A549 (cell line): Measurements from ENCODE around the gene CCDC127. TPM values are rescaled to one million over a fixed set of nuclear protein-coding genes. Genes with fewer than 3 reads are reported as not detected.
"Not testable (repeated sequence)": the region's sequence is repeated elsewhere in the genome, so short reads cannot be mapped to it uniquely, and the experiment has no call there.

Source experiments
- ATAC-seq, 2 experiments: fragments of 200-7000 bp in 1 of 2; fragments of >200 bp in 1 of 2; cut with Nextera tagmentation in 1 of 2; cut with Tn5 transposase in 1 of 2; 3 replicates each; pipeline versions ENCODE4 v1.8.0 to v1.9.1; 2018 to 2020; ENCODE audit warnings: mild to moderate bottlenecking in 1 of 2, moderate library complexity in 1 of 2
- CTCF ChIA-PET: fragments of 300-600 bp; sonication (Branson Sonifier 250); formaldehyde crosslinking; extraction: SDS; loops from one replicate; lab custom pipeline; 2021; ENCODE audit warnings: antibody characterized with exemption, inconsistent platforms; lab: Yijun Ruan, JAX
- POLR2A ChIA-PET: fragments of 350-600 bp; formaldehyde crosslinking; extraction: SDS; loops from one replicate; lab custom pipeline; 2021; ENCODE audit warnings: antibody characterized with exemption, inconsistent platforms; lab: Yijun Ruan, JAX
- DNase-seq, 2 experiments: peaks; one replicate each; pipeline versions ENCODE4 v3.0.0 to v3.0.0-alpha.2; 2011 to 2016; ENCODE audit warnings: low read depth in 1 of 2, low spot score in 1 of 2
- FAIRE-seq: peaks from 2 replicates; lab custom pipeline; 2011; peaks lifted over from hg19 to GRCh38; lab: Jason Lieb, UNC
- H3K27ac ChIP-seq, 2 experiments: fragments of >200 bp; sonication (Bioruptor Twin); formaldehyde crosslinking; 3 replicates each; pipeline ENCODE4 v1.5.1; 2016 to 2017
- H3K4me1 ChIP-seq: fragments of >200 bp; sonication (Bioruptor Twin); formaldehyde crosslinking; 3 replicates; pipeline ENCODE4 v1.6.1; 2016
- H3K4me2 ChIP-seq: fragments of >200 bp; sonication (Bioruptor Twin); formaldehyde crosslinking; 3 replicates; pipeline ENCODE4 v1.6.1; 2016
- H3K4me3 ChIP-seq: fragments of >200 bp; sonication (Bioruptor Twin); formaldehyde crosslinking; 3 replicates; pipeline ENCODE4 v1.5.1; 2016
- H3K9me3 ChIP-seq: fragments of >200 bp; sonication (Bioruptor Twin); formaldehyde crosslinking; 3 replicates; pipeline ENCODE4 v1.6.1; 2016
- BHLHE40 ChIP-seq: IDR thresholded peaks from 2 replicates; pipeline ENCODE4 v1.6.1; 2012; ENCODE audit warnings: low read depth, low read length, inconsistent platforms
- CBX2 ChIP-seq: fragments of 200-600 bp; sonication (generic); IDR thresholded peaks from 2 replicates; pipeline ENCODE4 v1.6.1; 2016; ENCODE audit warnings: low read depth, mild to moderate bottlenecking, borderline replicate concordance
- CBX8 ChIP-seq: fragments of 200-600 bp; sonication (generic); IDR thresholded peaks from 2 replicates; pipeline ENCODE4 v1.6.1; 2016
- E2F6 ChIP-seq: IDR thresholded peaks from 2 replicates; pipeline ENCODE4 v1.6.1; 2012; ENCODE audit warnings: low read depth, borderline replicate concordance
- ELK1 ChIP-seq: fragments of 150-350 bp; IDR thresholded peaks from 2 replicates; pipeline ENCODE4 v1.6.1; 2014; ENCODE audit warnings: low read depth, mild to moderate bottlenecking, low read length
- ESRRA ChIP-seq: fragments of 150-350 bp; IDR thresholded peaks from 2 replicates; pipeline ENCODE4 v1.6.1; 2014; ENCODE audit warnings: mild to moderate bottlenecking, low read length, borderline replicate concordance
- FOSL2 ChIP-seq, 2 experiments: fragments of 450-650 bp in 1 of 2; fragments of >200 bp in 1 of 2; sonication (Bioruptor Twin) in 1 of 2; formaldehyde crosslinking; IDR thresholded peaks; 2 replicates each; pipeline versions ENCODE4 v1.5.0 to v1.6.1; 2016 to 2020; ENCODE audit warnings: mild to moderate bottlenecking in 1 of 2, moderate library complexity in 1 of 2
- GATA3 ChIP-seq: IDR thresholded peaks from 2 replicates; pipeline ENCODE4 v1.6.1; 2012; ENCODE audit warnings: borderline replicate concordance
- HES2 ChIP-seq: fragments of >200 bp; sonication (Bioruptor Twin); formaldehyde crosslinking; IDR thresholded peaks from 2 replicates; pipeline ENCODE4 v1.6.1; 2016
- HMGXB4 ChIP-seq: fragments of 250-450 bp; sonication (Bioruptor Pico); IDR thresholded peaks from 2 replicates; pipeline ENCODE4 v1.5.0; 2021; ENCODE audit warnings: mild to moderate bottlenecking, moderate library complexity, borderline replicate concordance
- HOXB5 ChIP-seq: fragments of 250-450 bp; sonication (Bioruptor Pico); IDR thresholded peaks from 2 replicates; pipeline ENCODE4 v1.5.0; 2020; ENCODE audit warnings: mild to moderate bottlenecking, moderate library complexity
- JUNB ChIP-seq: fragments of >200 bp; sonication (Bioruptor Twin); formaldehyde crosslinking; IDR thresholded peaks from 2 replicates; pipeline ENCODE4 v1.6.1; 2016
- MAX ChIP-seq: IDR thresholded peaks from 2 replicates; pipeline ENCODE4 v1.6.1; 2012
- NPAS2 ChIP-seq: fragments of 250-450 bp; sonication (Bioruptor Pico); IDR thresholded peaks from 2 replicates; pipeline ENCODE4 v1.8.0; 2022; ENCODE audit warnings: mild to moderate bottlenecking, moderate library complexity, borderline replicate concordance
- PBX3 ChIP-seq: IDR thresholded peaks from 2 replicates; pipeline ENCODE4 v1.6.1; 2012
- RARB ChIP-seq: fragments of 250-450 bp; sonication (Bioruptor Pico); IDR thresholded peaks from 2 replicates; pipeline ENCODE4 v1.8.0; 2021; ENCODE audit warnings: mild to moderate bottlenecking, moderate library complexity
- RNF2 ChIP-seq: fragments of 200-600 bp; sonication (generic); IDR thresholded peaks from 2 replicates; pipeline ENCODE4 v1.6.1; 2016; ENCODE audit warnings: low read depth, mild to moderate bottlenecking, antibody characterized with exemption, moderate library complexity, borderline replicate concordance
- SREBF2 ChIP-seq: fragments of 450-650 bp; IDR thresholded peaks from 2 replicates; pipeline ENCODE4 v1.6.1; 2014; ENCODE audit warnings: mild to moderate bottlenecking, moderate library complexity
- TFCP2L1 ChIP-seq: fragments of 250-450 bp; sonication (Bioruptor Pico); IDR thresholded peaks from 2 replicates; pipeline ENCODE4 v1.5.0; 2021; ENCODE audit warnings: mild to moderate bottlenecking
- USF2 ChIP-seq: fragments of 450-650 bp; IDR thresholded peaks from 2 replicates; pipeline ENCODE4 v1.6.1; 2014; ENCODE audit warnings: antibody characterized with exemption
- ZNF302 ChIP-seq: fragments of 250-450 bp; sonication (Bioruptor Pico); IDR thresholded peaks from 2 replicates; pipeline ENCODE4 v1.9.0; 2021; ENCODE audit warnings: inconsistent platforms, mild to moderate bottlenecking, moderate library complexity
- ZSCAN20 ChIP-seq: fragments of 250-450 bp; sonication (Bioruptor Pico); IDR thresholded peaks from 2 replicates; pipeline ENCODE4 v1.8.0; 2022; ENCODE audit warnings: mild to moderate bottlenecking, moderate library complexity
- WGBS: methylation state at CpG from one replicate; pipeline ENCODE4 v1.1.6; 2017; ENCODE audit errors: missing lambda C conversion rate; 5-methylcytosine and 5-hydroxymethylcytosine counted together
- polyA plus RNA-seq, 4 experiments: library from polyadenylated mRNA; depleted of rRNA in 3 of 4; stranded (reverse); fragments of >200 nt; fragmentation: RNase III in 1 of 4; extraction: RNeasy Plus Mini Kit Qiagen cat#74134 plus additional on column Dnase treatment in 1 of 4; gene quantifications; 2 replicates in 3 of 4; 3 replicates in 1 of 4; pipeline ENCODE4 v1.2.3, GENCODE V29; 2011 to 2017

Gene CCDC127
- polyA plus RNA-seq, 2 of the 4 experiments (the other 2 are of a cell fraction): 5.1 to 6.2 TPM

- Histone ChIP-seq H3K27ac (no peak overlapping the region), H3K9me3 (no peaks in the 10 kb centered on the region), H3K4me1 (no peaks in the 10 kb centered on the region), H3K4me2 (no peak overlapping the region), H3K4me3 (no peak overlapping the region)
- ChIA-PET CTCF (interaction anchor here (1.0 kb wide), 1 partner anchor 84 kb away, joined by 3 read pairs; no protein-coding TSS in a partner anchor), POLR2A (no interaction called here)
- ATAC-seq: no peak
- no peak for FAIRE-seq
- TF ChIP-seq TFCP2L1 (CRISPR knock-in tag) (no peak), E2F6 (no peak), GATA3 (no peak), HOXB5 (CRISPR knock-in tag) (no peak), RNF2 (no peak), CBX2 (no peak), CBX8 (no peak), HMGXB4 (CRISPR knock-in tag) (no peak), ESRRA (no peak), SREBF2 (no peak), BHLHE40 (no peak), PBX3 (no peak), ZSCAN20 (no peak), RARB (CRISPR knock-in tag) (no peak), HES2 (no peak), ZNF302 (CRISPR knock-in tag) (no peak), JUNB (no peak)
- 94% methylated on average over 3 of the region's 3 CpGs for WGBS
- no peak for DNase-seq
These were observed 10.9 kb upstream of the CCDC127 start for GRCh38 chr5:228886-229285.

GRCh38 chr5:227375-227774 lies 9.4 kb upstream of the CCDC127 start:
- FAIRE-seq, H3K4me3 ChIP-seq, H3K4me2 ChIP-seq, ATAC-seq, H3K4me1 ChIP-seq, DNase-seq, H3K9me3 ChIP-seq, H3K27ac ChIP-seq, POLR2A ChIA-PET: not testable (repeated sequence)
- 99% methylated on average over 8 of the region's 17 CpGs for WGBS
- CTCF ChIA-PET: interaction anchor here (0.6 to 0.7 kb wide), 2 partner anchors 29 to 1138 kb away, joined by 3 read pairs; no protein-coding TSS in a partner anchor

- TF ChIP-seq NPAS2 (CRISPR knock-in tag) (no peak), FOSL2 (IDR thresholded peaks at IDR 0.05) (no peak), FOSL2 (CRISPR knock-in tag; IDR thresholded peaks at IDR 0.05) (no peak), HMGXB4 (CRISPR knock-in tag) (no peak), MAX (no peak), USF2 (no peak), PBX3 (no peak), ELK1 (no peak)
- no peak for FAIRE-seq
- no peak overlapping the region for H3K4me3 ChIP-seq
- DNase-seq: no peak
- CTCF ChIA-PET: no interaction called here
- POLR2A ChIA-PET: no interaction called here
- H3K4me2 ChIP-seq: no peak overlapping the region
- H3K27ac ChIP-seq: no peak overlapping the region
- no peaks in the 10 kb centered on the region for H3K9me3 ChIP-seq
- H3K4me1 ChIP-seq: peaks cover 3% of the 10 kb centered on the region; the same call in 1 of the 3 replicates
- ATAC-seq: no peak
- WGBS: 95% methylated on average over 14 of the region's 14 CpGs
These were observed 7.4 kb upstream of the CCDC127 start for GRCh38 chr5:225334-225733.
